T-helper 9 cell (primary cell): ENCODE data around the gene ZFAND4.
"Not testable (repeated sequence)": the region's sequence is repeated elsewhere in the genome, so short reads cannot be mapped to it uniquely, and the experiment has no call there.

Experiments used
- DNase-seq: peaks from one replicate; pipeline ENCODE4 v3.0.0-alpha.2; 2020

Gene ZFAND4

DNA sequence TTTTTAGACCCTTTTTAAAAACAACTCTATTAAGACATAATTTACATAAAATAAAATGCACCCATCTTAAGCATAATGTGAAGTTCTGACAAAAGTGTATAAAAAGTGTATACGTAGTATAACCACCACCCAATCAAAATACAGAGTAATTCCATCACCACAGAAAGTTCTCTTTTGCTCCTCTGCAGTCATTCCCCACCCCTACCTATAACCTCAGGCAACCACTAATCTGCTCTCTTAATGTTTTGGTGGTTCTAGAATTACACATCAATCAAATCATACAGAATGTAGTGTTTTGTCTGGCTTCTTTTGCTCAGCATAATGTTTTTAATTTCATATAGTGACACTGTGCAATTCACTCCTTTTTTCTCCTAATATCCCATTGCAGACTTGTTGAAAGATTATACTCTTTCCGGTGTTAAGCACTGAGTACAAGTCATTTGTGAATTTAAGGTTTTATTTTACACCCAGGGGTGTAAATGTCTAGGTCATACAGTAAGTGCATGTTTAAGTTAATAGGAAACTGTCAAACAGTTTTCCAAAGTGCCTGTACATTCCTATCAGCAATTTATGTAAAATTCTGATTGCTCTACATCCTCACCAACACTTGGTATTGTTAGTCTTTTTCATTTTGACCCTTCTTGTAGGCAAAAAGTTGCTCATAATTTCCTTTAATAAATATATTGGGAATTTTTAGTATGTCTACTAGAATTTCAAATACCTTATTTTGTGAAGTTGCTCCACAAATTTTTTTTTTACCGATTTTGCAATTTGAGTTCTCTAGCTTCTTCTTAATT is 86.3 kb downstream of the ZFAND4 start:
- DNase-seq: no peak

DNA sequence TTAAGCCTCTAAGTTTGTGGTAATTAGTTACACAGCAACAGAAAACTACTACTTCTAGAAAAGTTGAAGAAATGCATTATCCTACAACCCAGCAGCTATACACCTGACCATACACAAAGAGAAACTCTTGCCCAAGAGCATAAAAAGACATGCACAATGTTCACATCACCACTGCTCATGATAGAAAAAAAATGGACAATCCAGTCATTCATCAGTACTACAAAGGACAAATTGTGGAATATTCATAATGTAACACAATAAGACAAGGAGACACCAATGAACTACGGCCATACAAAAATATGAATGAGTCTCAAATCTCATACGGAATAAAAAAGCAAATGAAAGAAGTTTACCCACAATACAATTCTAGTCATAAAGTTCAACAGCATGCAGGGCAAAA is 87.4 kb downstream of the ZFAND4 start:
- no peak for DNase-seq

DNA sequence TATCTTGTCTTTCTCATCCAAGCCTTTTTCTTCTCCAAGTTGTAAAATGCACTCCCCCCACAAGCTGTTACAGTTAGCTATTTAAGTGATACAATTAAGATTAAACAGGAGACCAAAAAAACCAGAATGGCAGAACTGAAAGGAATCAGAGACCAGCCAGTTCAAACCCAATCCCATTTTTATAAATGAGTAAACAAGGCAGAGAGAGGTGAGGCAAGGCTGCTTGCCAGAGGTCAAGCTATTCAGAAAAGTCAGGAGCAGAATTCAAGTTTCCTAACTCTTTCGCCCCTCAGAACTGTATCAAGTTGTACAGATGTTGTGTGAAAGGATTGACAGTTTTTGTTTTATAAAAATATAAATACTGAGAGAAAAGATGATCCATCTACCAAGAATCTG is 90.2 kb downstream of the ZFAND4 start:
- DNase-seq: no peak

DNA sequence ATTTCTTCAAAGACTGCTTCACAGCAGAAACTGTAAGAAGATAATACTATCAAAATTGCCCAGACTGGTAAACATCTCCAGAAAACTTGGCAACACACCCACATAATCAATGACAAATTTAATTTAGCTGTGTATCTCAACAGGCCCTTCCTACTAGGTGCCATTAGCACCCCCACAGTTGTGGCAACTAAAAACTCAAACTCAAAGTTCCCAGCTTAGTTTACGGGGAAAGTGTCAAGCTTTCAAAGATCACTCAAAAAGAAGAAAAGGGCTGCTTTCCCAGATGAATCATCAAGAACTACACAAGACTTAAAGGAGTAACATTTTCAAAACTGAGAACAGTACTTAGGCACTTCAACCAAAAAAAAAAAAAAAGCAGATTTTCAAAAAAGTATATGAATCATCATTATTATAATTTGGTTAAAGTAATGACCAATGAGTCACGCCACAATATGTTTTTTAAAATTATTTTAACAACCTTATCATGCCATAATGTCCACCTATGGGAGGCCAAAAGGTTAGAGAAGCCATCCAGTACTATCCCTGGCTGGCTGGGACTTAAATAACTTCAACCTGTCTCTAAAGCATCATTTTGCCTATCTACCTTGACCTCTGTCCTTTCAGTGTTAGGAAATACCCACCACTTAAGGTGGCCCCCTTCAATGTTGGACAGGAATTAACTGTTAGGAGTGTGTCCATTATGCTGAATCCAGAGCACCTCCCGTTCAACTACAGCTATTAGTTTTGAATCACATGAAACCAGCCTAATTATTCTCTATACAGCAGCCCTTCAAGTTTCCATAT is 90.8 kb downstream of the ZFAND4 start:
- DNase-seq: no peak

DNA sequence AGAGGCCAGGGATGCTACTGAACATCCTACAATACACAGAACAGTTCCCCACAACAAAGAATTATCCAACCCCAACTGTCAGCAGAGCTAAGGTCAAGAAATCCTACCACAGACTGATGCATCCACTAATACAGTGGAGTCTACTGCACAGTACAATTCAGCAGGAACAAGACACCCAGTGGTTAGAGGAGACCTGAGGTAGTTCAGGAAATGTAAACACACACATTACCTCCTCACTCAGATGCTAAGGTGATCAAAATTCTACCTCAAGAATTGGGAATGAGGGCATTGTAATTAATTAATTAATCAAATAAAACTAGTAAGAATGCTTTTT is 91.4 kb downstream of the ZFAND4 start:
- no peak for DNase-seq

DNA sequence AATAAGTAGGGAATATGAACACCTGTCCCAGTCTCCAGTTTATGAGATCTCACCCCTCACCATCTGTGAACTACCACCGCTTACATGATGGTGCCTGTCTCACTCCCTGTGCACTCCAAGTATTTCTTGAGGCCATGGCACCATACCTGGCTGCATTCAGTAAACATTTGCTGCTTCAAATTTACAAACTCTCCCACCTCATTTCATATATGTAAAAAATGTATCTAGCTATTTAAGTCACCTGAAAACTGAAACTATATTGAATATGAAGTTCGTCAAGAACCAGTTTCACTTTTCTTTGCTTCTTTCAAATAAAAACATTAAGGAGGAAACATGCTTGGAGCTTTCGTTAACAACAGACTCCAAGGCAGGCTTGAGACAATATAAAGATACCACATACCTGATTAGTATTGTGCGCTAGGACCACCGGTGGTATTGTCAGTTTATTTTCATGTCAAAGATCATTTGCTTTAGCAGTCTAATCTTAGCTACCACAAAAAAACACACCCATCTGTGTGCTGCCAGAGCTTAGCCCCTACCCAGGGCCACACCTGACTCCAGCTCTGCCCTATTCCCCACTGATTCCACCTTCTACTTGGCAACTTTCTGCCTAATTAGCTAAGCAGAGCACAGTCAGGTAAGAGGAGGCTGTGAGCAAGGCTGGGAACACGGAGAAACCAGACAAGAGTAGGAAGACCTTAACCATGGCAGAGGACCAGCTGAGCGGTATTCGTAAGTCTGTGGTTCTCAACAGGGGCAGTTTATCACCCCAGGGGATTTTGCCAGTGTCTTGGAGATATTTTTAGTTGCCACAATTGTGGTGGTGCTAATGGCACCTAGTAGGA is 92.0 kb downstream of the ZFAND4 start:
- DNase-seq: no peak

GRCh38 chr10:45578384-45578971 is 94.1 kb downstream of the ZFAND4 start:
- DNase-seq: no peak

GRCh38 chr10:45575966-45576597 is 96.5 kb downstream of the ZFAND4 start:
- no peak for DNase-seq

GRCh38 chr10:45575032-45575761 is 97.4 kb downstream of the ZFAND4 start:
- DNase-seq: not testable (repeated sequence)

DNA sequence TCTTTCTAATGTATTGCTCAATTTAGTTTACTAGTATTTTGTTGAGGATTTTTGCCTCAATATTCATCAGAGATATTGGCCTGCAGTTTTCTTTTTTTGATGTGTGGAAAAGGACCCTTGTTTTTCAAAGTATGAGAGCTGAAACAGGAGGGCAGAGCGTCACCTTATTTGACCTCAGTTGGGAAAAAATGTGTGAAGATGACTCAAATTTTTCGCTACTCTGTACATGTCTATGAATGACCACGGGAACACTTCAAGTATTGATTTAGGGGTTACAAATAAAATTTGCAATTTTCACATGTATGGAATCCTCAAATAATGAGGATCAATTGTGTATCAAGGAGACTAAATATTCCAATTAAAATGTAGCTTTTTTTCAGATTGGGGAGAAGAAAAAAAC is 103.1 kb downstream of the ZFAND4 start:
- DNase-seq: no peak

GRCh38 chr10:45566415-45566814 is 106.2 kb downstream of the ZFAND4 start:
- no peak for DNase-seq
